Endothelial cell of umbilical vein (primary cell): ENCODE measurements around the gene MAN1A1. TPM values are rescaled to one million over a fixed set of nuclear protein-coding genes. Genes with fewer than 3 reads are reported as not detected.

Experiments
- BruUV-seq: library from RNA; stranded (reverse); fragments of 400-500 nt; replicated peaks from 2 replicates; lab custom pipeline; 2021; lab: Mats Ljungman, UMichigan
- CTCF ChIA-PET: fragments of 300-600, 350-600 bp; sonication (Branson Sonifier 250); formaldehyde crosslinking; loops from one replicate; lab custom pipeline; 2021; ENCODE audit warnings: antibody characterized with exemption, inconsistent platforms; lab: Charles Lee
- POLR2A ChIA-PET: fragments of 300-600, 350-600 bp; sonication (Branson Sonifier 250); formaldehyde crosslinking; loops from one replicate; lab custom pipeline; 2021; ENCODE audit warnings: antibody characterized with exemption, inconsistent platforms; lab: Charles Lee
- DNase-seq: peaks from one replicate; pipeline ENCODE4 v3.0.0-alpha.2; 2011; ENCODE audit warnings: low read depth, low spot score
- FAIRE-seq: peaks from 2 replicates; lab custom pipeline; 2011; peaks lifted over from hg19 to GRCh38; lab: Jason Lieb, UNC
- H2AFZ ChIP-seq: 2 replicates; pipeline ENCODE4 v1.6.0; 2012; ENCODE audit warnings: low read depth, low read length, control low read depth, inconsistent platforms
- H3K27ac ChIP-seq: 2 replicates; pipeline ENCODE4 v1.5.1; 2011; ENCODE audit warnings: low read depth, mild to moderate bottlenecking, control low read depth, low read length, moderate library complexity; ENCODE audit not compliant: insufficient read depth
- H3K27me3 ChIP-seq, 2 experiments: 2 replicates each; pipeline versions ENCODE4 v1.6.0 to v1.6.1; 2011; ENCODE audit warnings: low read length in 2 of 2, mixed read lengths in 1 of 2; ENCODE audit not compliant: control insufficient read depth in 2 of 2, insufficient read depth in 2 of 2
- H3K36me3 ChIP-seq, 2 experiments: 2 replicates in 1 of 2; 3 replicates in 1 of 2; pipeline ENCODE4 v1.5.1; 2011; ENCODE audit warnings: low read length in 2 of 2, mild to moderate bottlenecking in 1 of 2, moderate library complexity in 1 of 2; ENCODE audit not compliant: control insufficient read depth in 2 of 2, insufficient read depth in 2 of 2; ENCODE audit errors: extremely low read depth in 1 of 2
- H3K4me1 ChIP-seq: 3 replicates; pipeline ENCODE4 v1.5.1; 2011; ENCODE audit warnings: mild to moderate bottlenecking, low read length; ENCODE audit not compliant: control insufficient read depth, insufficient read depth; ENCODE audit errors: extremely low read depth
- H3K4me2 ChIP-seq: 2 replicates; pipeline ENCODE4 v1.6.1; 2011; ENCODE audit warnings: low read length, control low read depth, mixed read lengths; ENCODE audit not compliant: insufficient read depth
- H3K4me3 ChIP-seq, 3 experiments: fragments of 200-600 bp in 1 of 3; sonication (generic), shearing (Covaris generic) in 1 of 3; replicated peaks in 1 of 3; 2 replicates each; pipeline ENCODE4 v1.5.1; 2011 to 2016; ENCODE audit warnings: control low read depth in 3 of 3, low read length in 3 of 3, mild to moderate bottlenecking in 2 of 3, inconsistent platforms in 1 of 3, low read depth in 1 of 3, moderate library complexity in 1 of 3; ENCODE audit not compliant: insufficient read depth in 1 of 3
- H3K79me2 ChIP-seq: 2 replicates; pipeline ENCODE4 v1.6.0; 2012; ENCODE audit warnings: low read length, inconsistent platforms; ENCODE audit not compliant: control insufficient read depth, insufficient read depth
- H3K9ac ChIP-seq: replicated peaks from 2 replicates; pipeline ENCODE3; 2011; ENCODE audit warnings: low read length, control low read depth; ENCODE audit not compliant: insufficient read depth; ENCODE audit errors: extremely low read depth
- H3K9me1 ChIP-seq: replicated peaks from 3 replicates; pipeline ENCODE4 v1.6.0; 2011; ENCODE audit warnings: mild to moderate bottlenecking, low read length; ENCODE audit not compliant: control insufficient read depth, insufficient read depth; ENCODE audit errors: extremely low read depth
- H3K9me3 ChIP-seq: replicated peaks from 2 replicates; pipeline ENCODE4 v1.5.1; 2012; ENCODE audit warnings: low read length, inconsistent platforms; ENCODE audit not compliant: control insufficient read depth, insufficient read depth
- H4K20me1 ChIP-seq: replicated peaks from 2 replicates; pipeline ENCODE3; 2011; ENCODE audit warnings: mild to moderate bottlenecking, low read length; ENCODE audit not compliant: control insufficient read depth, insufficient read depth; ENCODE audit errors: extremely low read depth
- CTCF ChIP-seq, 2 donors: IDR thresholded peaks; 1 replicate in 1 of 2; 2 replicates in 1 of 2; pipeline ENCODE4 v1.5.1; 2011; ENCODE audit warnings: low read length in 2 of 2, mild to moderate bottlenecking in 2 of 2, moderate library complexity in 2 of 2, control low read depth in 1 of 2, inconsistent platforms in 1 of 2, low read depth in 1 of 2; ENCODE audit not compliant: insufficient read depth in 1 of 2; ENCODE audit errors: extremely low read depth in 1 of 2
- EZH2 ChIP-seq: IDR thresholded peaks from 2 replicates; pipeline ENCODE4 v1.6.1; 2012; ENCODE audit warnings: borderline replicate concordance, low read depth, mild to moderate bottlenecking, moderate library complexity, low read length, inconsistent platforms; ENCODE audit not compliant: severe bottlenecking
- FOS ChIP-seq: IDR thresholded peaks from 2 replicates; pipeline ENCODE4 v1.6.1; 2011; ENCODE audit warnings: mild to moderate bottlenecking, low read length, moderate library complexity, borderline replicate concordance; ENCODE audit not compliant: insufficient read depth
- GATA2 ChIP-seq: IDR thresholded peaks from 2 replicates; pipeline ENCODE4 v1.7.0; 2011; ENCODE audit warnings: low read depth, mild to moderate bottlenecking, moderate library complexity, mixed read lengths, low read length; ENCODE audit not compliant: insufficient read length, insufficient read depth
- JUN ChIP-seq: IDR thresholded peaks from 2 replicates; pipeline ENCODE4 v1.6.1; 2011; ENCODE audit warnings: borderline replicate concordance, low read depth; ENCODE audit not compliant: insufficient read length, insufficient read depth
- MAX ChIP-seq: IDR thresholded peaks from 2 replicates; pipeline ENCODE4 v1.6.1; 2011; ENCODE audit not compliant: insufficient read depth, insufficient read length
- MYC ChIP-seq: IDR thresholded peaks from one replicate; pipeline ENCODE4 v1.6.1; 2011; ENCODE audit warnings: mild to moderate bottlenecking, low read depth, low read length
- POLR2A ChIP-seq: IDR thresholded peaks from 2 replicates; pipeline ENCODE4 v1.6.1; 2012; ENCODE audit warnings: low read depth, mild to moderate bottlenecking, control low read depth, low read length
- POLR2AphosphoS5 ChIP-seq: IDR thresholded peaks from 2 replicates; pipeline ENCODE4 v1.6.1; 2012; ENCODE audit warnings: low read depth, mild to moderate bottlenecking, control low read depth, low read length, moderate library complexity; ENCODE audit not compliant: insufficient read depth
- dilution Hi-C: fragments of 300-500 bp; cut with MboI; formaldehyde crosslinking; loops from one replicate; pipeline ENCODE4 v1.15.0; 2019; ENCODE audit warnings: low sequenced_read_pairs; ENCODE audit not compliant: extremely low pct_ligation_motif_present
- intact Hi-C: fragments of 100-400 bp; cut with micrococcal nuclease; formaldehyde crosslinking; loops from one replicate; pipeline ENCODE4 v1.10.0; 2022
- polyA plus RNA-seq, 4 experiments: library from polyadenylated mRNA; depleted of rRNA in 3 of 4; stranded (reverse) in 3 of 4; unstranded in 1 of 4; fragments of >200 nt; gene quantifications; 2 replicates each; pipeline versions ENCODE4 v1.2.1 to v1.2.3, GENCODE V29; 2011 to 2012; ENCODE audit warnings: missing spikeins in 1 of 4
- total RNA-seq: library from RNA; stranded (reverse); gene quantifications from 2 replicates; pipeline ENCODE4 v1.2.3, GENCODE V29; 2021

Gene MAN1A1
- total and polyA plus RNA-seq, 2 donors (not counting 3 experiments of a cell fraction or from before 2014, with no cell fraction given) = 3.3 to 12.9 TPM

DNA sequence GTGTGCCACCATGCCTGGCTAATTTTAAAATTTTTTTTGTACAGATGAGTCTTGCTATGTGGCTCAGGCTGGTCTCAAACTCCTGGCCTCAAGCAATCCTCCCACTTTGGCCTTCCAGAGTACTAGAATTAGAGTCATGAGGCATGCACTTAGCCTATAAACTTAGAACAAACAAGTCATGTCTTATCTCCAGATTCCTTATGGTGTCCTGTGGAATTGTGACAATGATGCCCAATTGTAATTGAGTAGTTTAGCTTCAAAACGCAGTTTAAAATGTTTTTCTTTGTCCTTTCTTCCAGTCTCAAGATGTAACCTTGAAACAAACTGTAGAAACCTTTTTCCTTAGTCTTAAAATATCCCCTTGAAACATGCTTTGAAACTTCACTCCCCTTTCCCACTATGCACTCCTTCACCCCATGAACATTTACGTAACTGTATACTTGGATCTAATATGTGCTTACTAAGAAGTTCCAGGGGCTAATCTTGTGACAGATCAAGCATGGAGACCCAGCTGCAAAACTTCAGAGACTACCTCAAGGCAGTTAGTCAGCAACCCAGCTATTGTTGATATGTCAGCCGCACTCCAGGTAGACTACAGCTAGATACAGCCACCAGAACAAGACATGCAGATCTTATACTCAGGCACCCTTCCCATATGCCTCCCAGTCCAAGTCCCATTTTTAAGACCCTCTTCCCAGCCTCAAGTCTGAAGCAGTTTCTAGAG lies 46.2 kb downstream of the MAN1A1 start:
- Histone ChIP-seq H3K36me3 (no peaks in the 10 kb centered on the region), H3K4me1 (peaks cover 8% of the 10 kb centered on the region), H3K27me3 (no peaks in the 10 kb centered on the region), H4K20me1 (peaks cover 2% of the 10 kb centered on the region), H3K27ac (no peak overlapping the region), H3K9me3 (no peaks in the 10 kb centered on the region), H3K79me2 (no peaks in the 10 kb centered on the region), H3K9me1 (no peaks in the 10 kb centered on the region), H3K4me3 (no peak overlapping the region), H3K9ac (no peak overlapping the region), H3K4me2 (no peak overlapping the region), H2AFZ (no peak overlapping the region)
- ChIA-PET CTCF (interaction anchor here (1.4 kb wide), 1 partner anchor 16 kb away, joined by 4 read pairs; no protein-coding TSS in a partner anchor), POLR2A (no interaction called here)
- no TSS peak for BruUV-seq
- FAIRE-seq (no peak), DNase-seq (no peak)
- TF ChIP-seq EZH2 = no peak
- TF ChIP-seq GATA2 = no peak
- no peak for TF ChIP-seq FOS
- no peak for TF ChIP-seq MYC
- dilution Hi-C loops = no loop called here
- intact Hi-C loops = no loop called here

DNA sequence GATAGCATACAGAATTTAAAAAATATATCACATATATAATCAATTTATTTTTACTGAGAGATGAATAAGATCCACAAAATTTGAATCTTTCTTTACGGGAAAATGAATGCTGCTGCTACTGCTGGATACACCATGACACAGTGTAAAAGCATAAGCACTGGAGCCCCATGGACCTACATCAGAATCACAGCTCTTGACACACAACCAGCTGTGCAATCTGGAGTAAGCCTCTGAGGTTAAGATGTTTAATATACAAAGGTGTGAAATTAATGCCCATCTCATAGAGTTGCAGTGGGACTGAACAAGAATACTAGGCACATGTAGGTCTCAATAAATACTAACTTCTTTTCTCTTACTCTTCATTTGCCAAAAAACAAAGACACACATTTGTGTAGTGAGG lies 48.1 kb downstream of the MAN1A1 start:
- dilution Hi-C loops (no loop called here), intact Hi-C loops (no loop called here)
- Histone ChIP-seq H3K36me3 (no peaks in the 10 kb centered on the region), H3K9ac (no peak overlapping the region), H3K27ac (no peak overlapping the region), H2AFZ (no peak overlapping the region), H3K4me1 (peaks cover 3% of the 10 kb centered on the region), H3K9me3 (no peaks in the 10 kb centered on the region), H3K27me3 (no peaks in the 10 kb centered on the region), H3K4me2 (no peak overlapping the region), H3K9me1 (no peaks in the 10 kb centered on the region), H3K79me2 (no peaks in the 10 kb centered on the region), H3K4me3 (no peak overlapping the region), H4K20me1 (peaks cover 2% of the 10 kb centered on the region)
- CTCF ChIA-PET = interaction anchor here (1.3 kb wide), 1 partner anchor 9 kb away, joined by 4 read pairs; no protein-coding TSS in a partner anchor
- no peak for DNase-seq
- TF ChIP-seq JUN (no peak), MAX (no peak), POLR2AphosphoS5 (no peak), MYC (no peak), FOS (no peak), CTCF (IDR thresholded peaks at IDR 0.05; ENCODE audit: extremely low read depth in 1 of 2, insufficient read depth in 1 of 2, low read depth in 1 of 2, low read length in 2 of 2) (no peak), EZH2 (no peak), POLR2A (no peak), GATA2 (no peak)
- POLR2A ChIA-PET = no interaction called here
- BruUV-seq = no TSS peak
- FAIRE-seq = no peak
